Adrenal gland (tissue), 5 donors: ENCODE results near the gene OSBPL2.

Source experiments
- POLR2A ChIP-seq, 2 donors: fragments of 450-650 bp; IDR thresholded peaks; one replicate each; pipeline ENCODE4 v1.6.1; 2017; ENCODE audit warnings: antibody characterized with exemption in 2 of 2, mild to moderate bottlenecking in 2 of 2, moderate library complexity in 1 of 2
- TF ChIP-seq, protein P1 (sequence below), 6 experiments: fragments of 450-650 bp in 4 of 6; fragments of 200-600 bp in 2 of 6; sonication (generic) in 1 of 6; IDR thresholded peaks; 1 replicate in 5 of 6; 2 replicates in 1 of 6; pipeline versions ENCODE4 v1.5.1 to v1.8.0; 2016 to 2021; ENCODE audit warnings: antibody characterized with exemption in 6 of 6, mild to moderate bottlenecking in 2 of 6, moderate library complexity in 1 of 6
- donor health status: DM: no; HTN: no; CAD: no.

DNA sequence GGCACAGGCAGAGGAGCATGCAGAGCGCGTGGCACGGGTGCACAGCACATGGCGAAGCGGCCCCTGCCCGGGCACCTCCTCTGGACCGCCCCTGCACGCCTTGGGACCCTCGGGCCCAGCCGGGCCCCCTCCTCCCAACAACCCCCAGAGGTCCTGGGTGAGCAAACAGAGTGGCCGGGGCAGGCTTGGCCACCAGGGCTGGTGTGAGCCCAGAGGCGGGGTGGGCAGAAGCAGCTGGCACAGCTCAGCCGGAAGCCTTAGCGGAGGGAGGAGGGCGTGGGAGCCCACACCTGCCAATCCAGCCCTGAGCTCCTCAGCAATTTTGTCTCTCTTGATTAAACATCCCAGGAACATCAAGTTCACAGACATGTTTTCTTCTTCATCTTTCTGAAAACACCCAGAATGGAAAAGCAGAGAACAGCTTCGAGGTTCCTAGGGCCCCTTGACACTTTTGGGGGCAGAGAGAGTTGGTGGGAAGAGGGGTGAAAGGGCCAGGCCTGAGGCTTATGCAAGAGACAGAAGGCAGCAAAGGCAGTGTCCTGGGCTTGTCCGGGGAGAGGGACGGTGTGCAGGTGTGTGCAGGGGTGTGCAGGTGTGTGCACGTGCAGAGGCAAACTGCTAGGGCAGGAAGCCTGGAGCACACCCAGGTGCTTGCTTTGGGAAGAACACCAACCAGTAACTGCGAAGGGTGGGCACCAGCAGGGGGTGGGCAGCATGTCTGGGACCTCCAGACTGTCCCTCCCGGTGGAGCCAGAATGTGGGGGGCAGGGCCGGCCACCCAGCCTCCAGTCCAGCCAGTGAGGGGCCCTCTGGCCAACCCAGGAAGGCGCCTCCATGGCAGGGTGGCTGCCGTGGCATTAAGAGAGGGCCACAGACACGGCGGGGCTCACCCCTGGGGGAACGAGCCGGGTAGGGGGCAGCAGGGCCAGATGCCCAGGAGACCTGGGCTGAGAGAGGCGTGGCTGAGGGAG is 23.0 kb upstream of the OSBPL2 start:
- TF ChIP-seq, protein P1, sequence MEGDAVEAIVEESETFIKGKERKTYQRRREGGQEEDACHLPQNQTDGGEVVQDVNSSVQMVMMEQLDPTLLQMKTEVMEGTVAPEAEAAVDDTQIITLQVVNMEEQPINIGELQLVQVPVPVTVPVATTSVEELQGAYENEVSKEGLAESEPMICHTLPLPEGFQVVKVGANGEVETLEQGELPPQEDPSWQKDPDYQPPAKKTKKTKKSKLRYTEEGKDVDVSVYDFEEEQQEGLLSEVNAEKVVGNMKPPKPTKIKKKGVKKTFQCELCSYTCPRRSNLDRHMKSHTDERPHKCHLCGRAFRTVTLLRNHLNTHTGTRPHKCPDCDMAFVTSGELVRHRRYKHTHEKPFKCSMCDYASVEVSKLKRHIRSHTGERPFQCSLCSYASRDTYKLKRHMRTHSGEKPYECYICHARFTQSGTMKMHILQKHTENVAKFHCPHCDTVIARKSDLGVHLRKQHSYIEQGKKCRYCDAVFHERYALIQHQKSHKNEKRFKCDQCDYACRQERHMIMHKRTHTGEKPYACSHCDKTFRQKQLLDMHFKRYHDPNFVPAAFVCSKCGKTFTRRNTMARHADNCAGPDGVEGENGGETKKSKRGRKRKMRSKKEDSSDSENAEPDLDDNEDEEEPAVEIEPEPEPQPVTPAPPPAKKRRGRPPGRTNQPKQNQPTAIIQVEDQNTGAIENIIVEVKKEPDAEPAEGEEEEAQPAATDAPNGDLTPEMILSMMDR (IDR thresholded peaks at IDR 0.05), result no peak
- no peak for TF ChIP-seq POLR2A (IDR thresholded peaks at IDR 0.05)
